Measurements from ENCODE around the gene ABCA3. TPM values are rescaled to one million over a fixed set of nuclear protein-coding genes. Genes with fewer than 3 reads are reported as not detected.

The ABCA3 gene
- total RNA-seq, 6 donors from 2014 or later: 337 to 619 (median 455) TPM

- Histone ChIP-seq H3K27ac (no peak overlapping the region), H3K4me3 (no peak overlapping the region), H3K4me1 (peaks cover 0 to 3% (median 0%) of the 10 kb centered on the region in 4 donors), H3K36me3 (no peaks in the 10 kb centered on the region), H3K9me3 (peaks cover 0 to 10% (median 7%) of the 10 kb centered on the region in 4 donors), H3K27me3 (no peaks in the 10 kb centered on the region)
- ATAC-seq (ENCODE audit: low FRiP score in 2 of 2) (peak in 1 of 2 donors; percentile 77), DNase-seq (no peak)
- WGBS, 2 donors: 60 to 79% methylated on average over 3 of the region's 3 CpGs
- TF ChIP-seq EP300 (IDR thresholded peaks at IDR 0.05): no peak
- TF ChIP-seq POLR2A (IDR thresholded peaks at IDR 0.05): no peak
- TF ChIP-seq, protein P1, sequence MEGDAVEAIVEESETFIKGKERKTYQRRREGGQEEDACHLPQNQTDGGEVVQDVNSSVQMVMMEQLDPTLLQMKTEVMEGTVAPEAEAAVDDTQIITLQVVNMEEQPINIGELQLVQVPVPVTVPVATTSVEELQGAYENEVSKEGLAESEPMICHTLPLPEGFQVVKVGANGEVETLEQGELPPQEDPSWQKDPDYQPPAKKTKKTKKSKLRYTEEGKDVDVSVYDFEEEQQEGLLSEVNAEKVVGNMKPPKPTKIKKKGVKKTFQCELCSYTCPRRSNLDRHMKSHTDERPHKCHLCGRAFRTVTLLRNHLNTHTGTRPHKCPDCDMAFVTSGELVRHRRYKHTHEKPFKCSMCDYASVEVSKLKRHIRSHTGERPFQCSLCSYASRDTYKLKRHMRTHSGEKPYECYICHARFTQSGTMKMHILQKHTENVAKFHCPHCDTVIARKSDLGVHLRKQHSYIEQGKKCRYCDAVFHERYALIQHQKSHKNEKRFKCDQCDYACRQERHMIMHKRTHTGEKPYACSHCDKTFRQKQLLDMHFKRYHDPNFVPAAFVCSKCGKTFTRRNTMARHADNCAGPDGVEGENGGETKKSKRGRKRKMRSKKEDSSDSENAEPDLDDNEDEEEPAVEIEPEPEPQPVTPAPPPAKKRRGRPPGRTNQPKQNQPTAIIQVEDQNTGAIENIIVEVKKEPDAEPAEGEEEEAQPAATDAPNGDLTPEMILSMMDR (IDR thresholded peaks at IDR 0.05): no peak
- TF ChIP-seq POLR2AphosphoS5 (IDR thresholded peaks at IDR 0.05): no peak
Observed at GRCh38 chr16:2385190-2385836, 44.8 kb upstream of the ABCA3 start.

DNA sequence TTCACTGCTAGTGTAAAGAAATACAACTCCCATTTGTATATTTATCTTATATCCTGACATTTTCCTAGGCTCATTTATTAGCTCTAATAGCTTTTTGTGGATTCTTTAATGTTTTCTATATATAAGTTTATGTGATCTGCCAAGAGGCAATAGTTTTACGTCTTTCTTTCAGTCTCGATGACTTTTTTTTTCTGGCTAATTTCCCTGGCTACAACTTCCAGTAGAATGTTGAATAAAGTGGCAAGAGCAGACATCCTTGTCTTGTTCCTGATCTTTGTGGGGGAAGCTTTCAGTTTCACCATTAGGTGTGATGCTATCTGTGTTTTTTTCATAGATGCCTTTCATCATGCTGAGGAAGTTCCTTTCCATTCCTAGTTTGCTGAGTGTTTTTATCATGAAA is 43.9 kb upstream of the ABCA3 start:
- DNase-seq (no peak), ATAC-seq (ENCODE audit: low FRiP score in 2 of 2) (no peak)
- H3K36me3 ChIP-seq: no peaks in the 10 kb centered on the region
- no peak overlapping the region for H3K27ac ChIP-seq
- peaks cover 0 to 9% (median 7%) of the 10 kb centered on the region in 4 donors for H3K9me3 ChIP-seq
- peaks cover 0 to 3% (median 0%) of the 10 kb centered on the region in 4 donors for H3K4me1 ChIP-seq
- 28 to 30% methylated on average over 2 of the region's 2 CpGs for WGBS, 2 donors
- H3K4me3 ChIP-seq: no peak overlapping the region
- no peak for TF ChIP-seq EP300 (IDR thresholded peaks at IDR 0.05)
- no peak for TF ChIP-seq POLR2AphosphoS5 (IDR thresholded peaks at IDR 0.05)
- TF ChIP-seq, protein P1 (IDR thresholded peaks at IDR 0.05): no peak
- TF ChIP-seq POLR2A (IDR thresholded peaks at IDR 0.05): no peak
- no peaks in the 10 kb centered on the region for H3K27me3 ChIP-seq

DNA sequence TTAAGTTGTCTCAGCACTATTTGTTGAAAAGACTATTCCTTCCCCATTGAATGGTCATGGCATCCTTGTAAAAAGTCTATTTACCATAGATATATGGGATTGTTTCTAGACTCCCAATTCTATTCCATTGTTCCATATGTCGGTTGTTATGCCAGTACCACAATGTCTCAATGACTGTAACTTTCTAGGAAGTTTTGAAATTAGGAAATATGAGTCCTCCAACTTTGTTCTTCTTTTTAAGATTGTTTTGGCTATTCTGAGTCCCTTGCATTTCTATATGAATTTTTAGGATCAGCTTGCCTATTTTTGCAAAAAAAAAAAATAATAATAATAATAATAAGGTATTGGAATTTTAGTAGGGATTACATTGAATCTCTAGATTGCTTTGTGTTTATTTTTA is 43.0 kb upstream of the ABCA3 start:
- TF ChIP-seq EP300 (IDR thresholded peaks at IDR 0.05) (no peak), POLR2A (IDR thresholded peaks at IDR 0.05) (no peak), POLR2AphosphoS5 (IDR thresholded peaks at IDR 0.05) (no peak)
- TF ChIP-seq, protein P1 (IDR thresholded peaks at IDR 0.05): no peak
- Histone ChIP-seq H3K27ac (no peak overlapping the region), H3K27me3 (no peaks in the 10 kb centered on the region), H3K9me3 (no peaks in the 10 kb centered on the region), H3K4me1 (peaks cover 0 to 3% (median 0%) of the 10 kb centered on the region in 4 donors), H3K4me3 (no peak overlapping the region), H3K36me3 (no peaks in the 10 kb centered on the region)
- 65 to 74% methylated on average over 1 of the region's 1 CpG for WGBS, 2 donors
- ATAC-seq (ENCODE audit: low FRiP score in 2 of 2) (no peak), DNase-seq (no peak)

- 48 to 51% methylated on average over 3 of the region's 3 CpGs for WGBS, 2 donors
- no peaks in the 10 kb centered on the region for H3K27me3 ChIP-seq
Observed at GRCh38 chr16:2374644-2375043, 34.1 kb upstream of the ABCA3 start.

More at GRCh38 chr16:2374644-2375043, 34.1 kb upstream of the ABCA3 start:
- no peak for DNase-seq
- H3K36me3 ChIP-seq: no peaks in the 10 kb centered on the region
- H3K4me3 ChIP-seq: no peak overlapping the region
- ATAC-seq (ENCODE audit: low FRiP score in 2 of 2): no peak
- TF ChIP-seq EP300 (IDR thresholded peaks at IDR 0.05) (no peak), POLR2AphosphoS5 (IDR thresholded peaks at IDR 0.05) (no peak), POLR2A (IDR thresholded peaks at IDR 0.05) (no peak)
- TF ChIP-seq, protein P1 (IDR thresholded peaks at IDR 0.05): no peak
- no peaks in the 10 kb centered on the region for H3K4me1 ChIP-seq
- H3K27ac ChIP-seq: no peak overlapping the region
- no peaks in the 10 kb centered on the region for H3K9me3 ChIP-seq

All from upper lobe of left lung (tissue), 6 donors.